HL-60 (cell line): ENCODE data around the gene CSTF3.

Experiments
- DNase-seq, 2 experiments: peaks; one replicate each; pipeline ENCODE4 v3.0.0-alpha.2; 2010 to 2020; ENCODE audit warnings: low read depth in 1 of 2, low spot score in 1 of 2
- H3K27ac ChIP-seq: fragments of 250-450 bp; sonication (Bioruptor Pico); replicated peaks from 2 replicates; pipeline ENCODE4 v1.5.1; 2020; ENCODE audit warnings: mild to moderate bottlenecking, moderate library complexity
- H3K27me3 ChIP-seq: fragments of 250-450 bp; sonication (Bioruptor Pico); 2 replicates; pipeline ENCODE4 v1.5.1; 2021; ENCODE audit warnings: mild to moderate bottlenecking, moderate library complexity; ENCODE audit not compliant: insufficient read depth, poor library complexity, severe bottlenecking
- H3K4me3 ChIP-seq: replicated peaks from 2 replicates; pipeline ENCODE4 v1.5.1; 2011; ENCODE audit warnings: mild to moderate bottlenecking, control low read depth, low read length; ENCODE audit not compliant: insufficient read depth
- GABPA ChIP-seq: IDR thresholded peaks from 2 replicates; pipeline ENCODE4 v1.6.1; 2012; ENCODE audit warnings: low read depth
- POLR2AphosphoS5 ChIP-seq: IDR thresholded peaks from 2 replicates; pipeline ENCODE4 v1.6.1; 2012; ENCODE audit warnings: low read depth
- SPI1 ChIP-seq: IDR thresholded peaks from 2 replicates; pipeline ENCODE4 v1.6.1; 2012; ENCODE audit warnings: low read depth, mild to moderate bottlenecking, borderline replicate concordance
- TF ChIP-seq, protein P1 (sequence below): IDR thresholded peaks from one replicate; pipeline ENCODE4 v1.5.1; 2011; ENCODE audit warnings: low read length, control low read depth, inconsistent platforms; ENCODE audit not compliant: insufficient read depth
- TF ChIP-seq, protein P2 (sequence below): IDR thresholded peaks from 2 replicates; pipeline ENCODE4 v1.6.1; 2012; ENCODE audit warnings: low read depth; ENCODE audit not compliant: insufficient replicate concordance

CSTF3 gene

DNA sequence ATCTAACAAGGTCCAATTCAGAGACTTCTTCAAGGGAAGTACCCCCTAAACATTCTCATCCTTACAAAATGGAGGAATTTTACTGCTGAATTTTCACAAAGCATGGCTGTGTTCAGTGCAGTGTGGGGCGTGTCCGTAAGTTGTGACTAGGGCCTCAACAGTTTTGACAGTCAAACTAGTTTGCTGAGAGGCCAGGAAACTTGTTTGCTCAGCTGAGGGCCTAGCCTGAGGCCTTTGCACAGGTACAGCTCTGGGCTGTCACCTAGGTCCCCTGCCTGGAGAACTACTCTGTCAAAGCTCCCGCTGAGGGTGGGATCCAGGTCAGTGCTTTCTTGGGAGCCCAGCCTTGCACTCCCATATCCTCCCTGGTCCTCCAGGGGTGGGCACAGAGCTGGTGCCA is 94.0 kb downstream of the CSTF3 start:
- DNase-seq, result no peak
- no peak overlapping the region for H3K27ac ChIP-seq
- H3K4me3 ChIP-seq, result no peak overlapping the region
- H3K27me3 ChIP-seq, result no peaks in the 10 kb centered on the region
- TF ChIP-seq SPI1 (no peak), POLR2AphosphoS5 (no peak), GABPA (no peak)
- TF ChIP-seq, protein P1, sequence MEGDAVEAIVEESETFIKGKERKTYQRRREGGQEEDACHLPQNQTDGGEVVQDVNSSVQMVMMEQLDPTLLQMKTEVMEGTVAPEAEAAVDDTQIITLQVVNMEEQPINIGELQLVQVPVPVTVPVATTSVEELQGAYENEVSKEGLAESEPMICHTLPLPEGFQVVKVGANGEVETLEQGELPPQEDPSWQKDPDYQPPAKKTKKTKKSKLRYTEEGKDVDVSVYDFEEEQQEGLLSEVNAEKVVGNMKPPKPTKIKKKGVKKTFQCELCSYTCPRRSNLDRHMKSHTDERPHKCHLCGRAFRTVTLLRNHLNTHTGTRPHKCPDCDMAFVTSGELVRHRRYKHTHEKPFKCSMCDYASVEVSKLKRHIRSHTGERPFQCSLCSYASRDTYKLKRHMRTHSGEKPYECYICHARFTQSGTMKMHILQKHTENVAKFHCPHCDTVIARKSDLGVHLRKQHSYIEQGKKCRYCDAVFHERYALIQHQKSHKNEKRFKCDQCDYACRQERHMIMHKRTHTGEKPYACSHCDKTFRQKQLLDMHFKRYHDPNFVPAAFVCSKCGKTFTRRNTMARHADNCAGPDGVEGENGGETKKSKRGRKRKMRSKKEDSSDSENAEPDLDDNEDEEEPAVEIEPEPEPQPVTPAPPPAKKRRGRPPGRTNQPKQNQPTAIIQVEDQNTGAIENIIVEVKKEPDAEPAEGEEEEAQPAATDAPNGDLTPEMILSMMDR, result no peak
- TF ChIP-seq, protein P2, sequence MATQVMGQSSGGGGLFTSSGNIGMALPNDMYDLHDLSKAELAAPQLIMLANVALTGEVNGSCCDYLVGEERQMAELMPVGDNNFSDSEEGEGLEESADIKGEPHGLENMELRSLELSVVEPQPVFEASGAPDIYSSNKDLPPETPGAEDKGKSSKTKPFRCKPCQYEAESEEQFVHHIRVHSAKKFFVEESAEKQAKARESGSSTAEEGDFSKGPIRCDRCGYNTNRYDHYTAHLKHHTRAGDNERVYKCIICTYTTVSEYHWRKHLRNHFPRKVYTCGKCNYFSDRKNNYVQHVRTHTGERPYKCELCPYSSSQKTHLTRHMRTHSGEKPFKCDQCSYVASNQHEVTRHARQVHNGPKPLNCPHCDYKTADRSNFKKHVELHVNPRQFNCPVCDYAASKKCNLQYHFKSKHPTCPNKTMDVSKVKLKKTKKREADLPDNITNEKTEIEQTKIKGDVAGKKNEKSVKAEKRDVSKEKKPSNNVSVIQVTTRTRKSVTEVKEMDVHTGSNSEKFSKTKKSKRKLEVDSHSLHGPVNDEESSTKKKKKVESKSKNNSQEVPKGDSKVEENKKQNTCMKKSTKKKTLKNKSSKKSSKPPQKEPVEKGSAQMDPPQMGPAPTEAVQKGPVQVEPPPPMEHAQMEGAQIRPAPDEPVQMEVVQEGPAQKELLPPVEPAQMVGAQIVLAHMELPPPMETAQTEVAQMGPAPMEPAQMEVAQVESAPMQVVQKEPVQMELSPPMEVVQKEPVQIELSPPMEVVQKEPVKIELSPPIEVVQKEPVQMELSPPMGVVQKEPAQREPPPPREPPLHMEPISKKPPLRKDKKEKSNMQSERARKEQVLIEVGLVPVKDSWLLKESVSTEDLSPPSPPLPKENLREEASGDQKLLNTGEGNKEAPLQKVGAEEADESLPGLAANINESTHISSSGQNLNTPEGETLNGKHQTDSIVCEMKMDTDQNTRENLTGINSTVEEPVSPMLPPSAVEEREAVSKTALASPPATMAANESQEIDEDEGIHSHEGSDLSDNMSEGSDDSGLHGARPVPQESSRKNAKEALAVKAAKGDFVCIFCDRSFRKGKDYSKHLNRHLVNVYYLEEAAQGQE, result no peak

DNA sequence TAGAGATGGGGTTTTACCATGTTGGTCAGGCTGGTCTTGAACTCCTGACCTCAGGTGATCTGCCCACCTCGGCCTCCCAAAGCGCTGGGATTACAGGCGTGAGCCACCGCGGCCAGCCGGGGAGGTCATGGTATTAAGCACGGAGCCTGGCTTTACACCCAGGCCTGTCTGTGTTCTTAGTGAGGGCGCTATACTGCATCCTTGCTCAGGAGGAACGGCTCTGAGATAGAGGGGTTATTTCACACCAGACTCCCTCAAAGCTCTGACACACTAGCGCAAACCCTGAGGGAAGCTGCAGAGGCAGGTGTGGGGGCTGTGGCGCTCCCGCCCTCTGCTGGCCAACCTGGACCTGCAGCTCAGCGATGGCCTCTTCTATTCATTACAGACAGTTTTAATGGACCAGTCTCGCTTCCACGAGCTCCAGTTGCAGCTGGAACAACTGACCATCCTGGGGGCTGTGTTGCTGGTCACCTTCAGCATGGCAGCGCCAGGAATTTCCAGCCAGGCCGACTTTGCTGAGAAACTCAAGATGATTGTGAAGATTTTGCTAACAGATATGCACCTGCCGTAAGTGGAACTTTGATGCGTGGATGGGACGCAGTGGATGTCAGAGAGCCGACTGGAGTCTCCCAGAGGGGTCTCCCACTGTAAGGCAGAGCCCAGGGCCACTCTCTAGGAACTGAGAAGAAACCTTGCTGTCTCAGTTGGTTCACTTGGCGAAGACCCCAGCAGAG is 95.7 kb downstream of the CSTF3 start:
- Histone ChIP-seq H3K27me3 (no peaks in the 10 kb centered on the region), H3K27ac (no peak overlapping the region), H3K4me3 (no peak overlapping the region)
- TF ChIP-seq, protein P1, result peak; percentile 98
- TF ChIP-seq GABPA, result no peak
- TF ChIP-seq, protein P2, result no peak
- peak; percentile 37 to 73 for DNase-seq

DNA sequence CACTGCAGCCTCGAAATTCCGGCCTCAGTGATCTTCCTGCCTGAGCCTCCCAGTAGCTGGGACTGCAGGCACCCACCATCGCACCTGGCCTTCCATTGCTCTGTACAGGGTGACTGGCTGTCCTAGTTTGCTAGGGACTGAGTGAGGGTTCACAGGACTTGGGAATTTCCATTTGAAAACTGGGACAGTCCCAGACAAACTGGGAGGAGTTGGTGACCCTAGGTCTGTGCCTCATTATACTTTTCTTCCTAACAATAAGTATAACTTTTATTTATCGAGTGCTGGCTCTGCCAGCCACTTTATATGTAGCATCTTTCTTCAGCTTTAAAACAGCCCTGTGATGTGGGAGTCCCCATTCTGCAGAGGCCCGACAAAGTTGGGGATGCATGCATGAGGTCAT is 96.4 kb downstream of the CSTF3 start:
- TF ChIP-seq SPI1, result no peak
- TF ChIP-seq GABPA, result no peak
- no peak for DNase-seq
- H3K27ac ChIP-seq, result peak overlapping the region; percentile 61; the same call in 1 of the 2 replicates
- no peak overlapping the region for H3K4me3 ChIP-seq
- H3K27me3 ChIP-seq, result no peaks in the 10 kb centered on the region

DNA sequence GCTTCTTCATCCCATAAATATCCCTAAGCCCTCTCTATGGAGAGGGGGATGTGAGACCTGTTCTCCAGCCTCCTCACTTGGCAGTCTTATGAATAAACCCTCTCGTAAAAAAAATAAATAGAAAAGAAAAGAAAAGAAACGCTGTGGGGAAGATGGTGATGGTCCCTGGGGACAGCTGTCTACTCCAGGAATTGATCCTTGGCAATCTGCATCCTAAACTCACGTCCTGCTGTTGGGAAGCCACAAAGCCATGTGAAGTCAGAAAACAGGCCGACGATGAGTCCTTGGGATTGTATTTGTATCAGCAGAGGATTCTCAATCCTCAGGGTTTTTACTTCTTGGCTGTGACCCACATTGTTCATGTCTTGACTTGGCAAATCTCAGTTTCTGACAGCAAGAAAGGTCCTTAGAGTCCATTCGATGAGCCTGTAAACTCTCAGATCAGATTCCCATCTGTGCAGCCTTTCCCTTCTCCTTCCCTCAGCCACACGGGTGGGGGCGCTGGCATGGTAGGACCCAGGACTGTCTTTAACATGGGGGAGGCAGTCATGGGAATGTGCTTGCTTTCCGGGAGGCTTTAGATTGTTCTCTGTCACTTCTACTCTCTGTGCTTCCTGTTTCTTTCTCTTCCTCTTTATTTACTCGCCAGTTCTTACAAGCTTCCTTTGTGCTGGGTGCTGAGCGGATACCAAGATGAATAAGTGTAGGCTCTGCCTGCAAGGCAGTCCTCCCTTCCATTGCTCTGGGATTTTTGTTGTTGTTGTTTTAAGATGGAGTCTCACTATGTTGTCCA is 97.1 kb downstream of the CSTF3 start:
- peak in 1 of 2 experiments; percentile 51 for DNase-seq
- Histone ChIP-seq H3K4me3 (no peak overlapping the region), H3K27me3 (no peaks in the 10 kb centered on the region), H3K27ac (peak overlapping the region; percentile 61)
- TF ChIP-seq, protein P1, result no peak
- TF ChIP-seq POLR2AphosphoS5 (no peak), SPI1 (peak; percentile 91), GABPA (no peak)
- TF ChIP-seq, protein P2, result no peak
